HT1080 (cell line): ENCODE measurements around the gene CD74. TPM values are rescaled to one million over a fixed set of nuclear protein-coding genes. Genes with fewer than 3 reads are reported as not detected.

Experiments
- DNase-seq: peaks from one replicate; pipeline ENCODE4 v3.0.0-alpha.2; 2015; ENCODE audit warnings: low read depth
- total RNA-seq: library from RNA; depleted of rRNA; stranded (reverse); fragments of >200 nt; shearing (Covaris generic); gene quantifications from 2 replicates; pipeline ENCODE4 v1.2.3, GENCODE V29; 2014

Gene CD74
- total RNA-seq, 1 experiment from 2014 or later, result 1.2 TPM

- no peak for DNase-seq
Measured at GRCh38 chr5:150397782-150398721, 14.7 kb downstream of the CD74 start.

GRCh38 chr5:150397146-150397781, 15.4 kb downstream of the CD74 start:
- DNase-seq, result no peak

GRCh38 chr5:150396267-150396666, 16.4 kb downstream of the CD74 start:
- no peak for DNase-seq

GRCh38 chr5:150395688-150395975, 17.1 kb downstream of the CD74 start:
- DNase-seq, result no peak

GRCh38 chr5:150394912-150395687, 17.6 kb downstream of the CD74 start:
- DNase-seq, result no peak

GRCh38 chr5:150394131-150394530, 18.6 kb downstream of the CD74 start:
- peak; percentile 29 for DNase-seq

GRCh38 chr5:150393096-150393645, 19.5 kb downstream of the CD74 start:
- DNase-seq, result no peak

- DNase-seq, result no peak
Measured at GRCh38 chr5:150392680-150393079, 20.0 kb downstream of the CD74 start.

- no peak for DNase-seq
Measured at GRCh38 chr5:150391986-150392385, 20.7 kb downstream of the CD74 start.

GRCh38 chr5:150391064-150391834, 21.5 kb downstream of the CD74 start:
- DNase-seq, result no peak

GRCh38 chr5:150389531-150390266, 23.0 kb downstream of the CD74 start:
- DNase-seq, result no peak

GRCh38 chr5:150386024-150386855, 26.5 kb downstream of the CD74 start:
- no peak for DNase-seq

- no peak for DNase-seq
Measured at GRCh38 chr5:150384701-150385100, 28.0 kb downstream of the CD74 start.

GRCh38 chr5:150377964-150378694, 34.6 kb downstream of the CD74 start:
- DNase-seq, result peak; percentile 37

GRCh38 chr5:150376799-150377771, 35.6 kb downstream of the CD74 start:
- peak; percentile 38 for DNase-seq

- no peak for DNase-seq
Measured at GRCh38 chr5:150374651-150375050, 38.1 kb downstream of the CD74 start.

GRCh38 chr5:150372639-150373038, 40.1 kb downstream of the CD74 start:
- DNase-seq, result no peak
